HG02938 (cell line): ENCODE data around the gene AFAP1L1.
"Not testable (repeated sequence)": the region's sequence is repeated elsewhere in the genome, so short reads cannot be mapped to it uniquely, and the experiment has no call there.

Source experiments
- ATAC-seq: cut with Tn5 transposase; IDR thresholded peaks from one replicate; pipeline ENCODE4 v1.9.1; 2021; ENCODE audit warnings: mild to moderate bottlenecking, moderate library complexity; ENCODE audit not compliant: unreplicated experiment

The AFAP1L1 gene

DNA sequence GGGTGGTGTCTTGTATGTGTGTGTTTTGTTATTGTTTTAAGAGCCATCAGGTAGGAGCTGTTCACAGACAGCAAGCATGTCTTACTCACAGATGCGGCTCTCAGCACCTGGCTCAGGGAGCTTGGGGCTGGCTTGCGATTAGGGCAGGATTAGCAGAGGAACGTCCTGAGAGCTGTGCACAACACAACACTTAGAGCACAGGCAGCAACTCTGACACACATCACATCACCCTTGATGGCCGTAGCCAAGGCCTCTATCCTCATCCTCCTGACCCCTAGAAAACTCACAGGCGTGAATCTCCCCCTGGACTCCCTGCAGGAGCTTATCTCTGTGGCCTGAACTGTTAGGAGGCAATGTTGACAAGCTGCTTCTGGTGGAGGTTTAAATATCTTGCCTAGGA, 114.5 kb downstream of the AFAP1L1 start:
- no peak for ATAC-seq

DNA sequence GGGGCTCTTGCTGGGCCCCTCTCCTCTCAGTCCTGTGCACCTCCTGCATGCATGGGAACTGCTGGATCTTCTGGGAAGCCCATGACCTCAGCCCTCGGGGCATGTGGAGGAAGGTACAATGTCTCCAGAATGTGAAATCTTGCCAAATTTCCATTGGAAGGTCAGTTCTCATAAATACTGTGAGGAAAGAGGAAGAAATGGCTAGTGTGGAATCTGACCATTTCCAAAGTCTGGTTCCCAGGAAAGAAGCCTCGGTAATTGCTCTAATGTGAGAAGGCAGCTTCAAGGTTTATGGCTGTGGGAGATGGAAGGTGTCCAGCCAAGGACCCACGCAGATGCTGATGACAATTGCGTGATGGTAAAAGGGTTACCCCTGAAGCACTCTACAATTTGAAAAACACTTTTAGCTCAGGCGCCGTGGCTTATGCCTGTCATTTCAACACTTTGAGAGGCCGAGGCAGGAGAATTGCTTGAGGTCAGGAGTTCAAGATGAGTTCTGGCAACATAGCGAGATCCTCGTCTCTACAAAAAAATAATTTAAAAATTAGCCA, 115.5 kb downstream of the AFAP1L1 start:
- ATAC-seq: no peak

DNA sequence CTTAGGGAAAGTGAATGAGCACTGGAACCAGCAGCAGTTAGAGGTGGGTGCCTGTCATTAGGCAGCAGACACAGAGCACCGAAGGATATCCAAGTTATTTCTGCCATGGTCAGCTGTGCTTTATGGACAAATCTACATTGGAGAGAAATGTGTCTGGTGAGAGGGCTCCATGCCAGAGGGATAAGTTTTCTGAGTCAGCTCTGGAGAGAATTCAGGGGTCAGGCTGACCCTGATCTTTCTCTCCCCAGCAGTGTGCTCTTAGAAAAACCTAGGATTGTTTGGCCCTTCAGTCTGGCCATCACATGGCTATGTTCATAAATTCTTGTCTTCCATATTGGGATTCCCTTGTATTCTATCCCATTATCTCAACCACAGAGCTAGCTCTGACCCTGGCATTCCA, 116.3 kb downstream of the AFAP1L1 start:
- ATAC-seq: no peak

DNA sequence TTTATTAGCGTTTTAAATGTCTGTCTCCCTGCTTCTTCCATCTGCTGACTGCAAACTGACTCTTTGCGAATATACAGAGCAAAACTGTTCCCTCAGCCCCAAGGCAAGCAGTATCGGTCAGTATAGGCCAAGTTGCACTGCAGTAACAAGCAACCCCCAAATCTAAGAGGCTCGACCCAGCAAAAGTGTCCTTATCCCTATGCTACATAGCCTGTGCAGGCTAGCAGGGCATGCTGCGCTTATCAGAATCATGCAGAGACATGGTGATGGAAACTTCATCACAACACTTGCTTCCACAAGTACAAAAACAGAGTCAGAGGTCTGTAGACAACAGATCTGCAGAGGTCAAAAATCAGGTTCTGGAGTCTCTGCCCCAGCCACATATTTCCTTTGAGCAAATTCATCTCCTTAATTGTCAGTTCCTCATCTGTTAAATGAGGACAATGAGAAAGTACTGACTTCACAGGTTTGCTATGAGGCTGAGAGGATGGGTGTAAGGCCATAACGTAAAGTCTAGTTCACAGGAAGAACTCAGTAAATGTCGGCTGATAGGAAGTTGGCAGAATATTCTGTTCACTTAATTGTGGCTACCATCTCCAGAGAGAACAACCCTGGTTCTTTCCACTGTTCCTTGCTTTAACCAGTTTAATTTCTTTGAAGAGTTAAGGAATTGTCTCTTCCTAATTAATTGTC, 117.0 kb downstream of the AFAP1L1 start:
- ATAC-seq: no peak

DNA sequence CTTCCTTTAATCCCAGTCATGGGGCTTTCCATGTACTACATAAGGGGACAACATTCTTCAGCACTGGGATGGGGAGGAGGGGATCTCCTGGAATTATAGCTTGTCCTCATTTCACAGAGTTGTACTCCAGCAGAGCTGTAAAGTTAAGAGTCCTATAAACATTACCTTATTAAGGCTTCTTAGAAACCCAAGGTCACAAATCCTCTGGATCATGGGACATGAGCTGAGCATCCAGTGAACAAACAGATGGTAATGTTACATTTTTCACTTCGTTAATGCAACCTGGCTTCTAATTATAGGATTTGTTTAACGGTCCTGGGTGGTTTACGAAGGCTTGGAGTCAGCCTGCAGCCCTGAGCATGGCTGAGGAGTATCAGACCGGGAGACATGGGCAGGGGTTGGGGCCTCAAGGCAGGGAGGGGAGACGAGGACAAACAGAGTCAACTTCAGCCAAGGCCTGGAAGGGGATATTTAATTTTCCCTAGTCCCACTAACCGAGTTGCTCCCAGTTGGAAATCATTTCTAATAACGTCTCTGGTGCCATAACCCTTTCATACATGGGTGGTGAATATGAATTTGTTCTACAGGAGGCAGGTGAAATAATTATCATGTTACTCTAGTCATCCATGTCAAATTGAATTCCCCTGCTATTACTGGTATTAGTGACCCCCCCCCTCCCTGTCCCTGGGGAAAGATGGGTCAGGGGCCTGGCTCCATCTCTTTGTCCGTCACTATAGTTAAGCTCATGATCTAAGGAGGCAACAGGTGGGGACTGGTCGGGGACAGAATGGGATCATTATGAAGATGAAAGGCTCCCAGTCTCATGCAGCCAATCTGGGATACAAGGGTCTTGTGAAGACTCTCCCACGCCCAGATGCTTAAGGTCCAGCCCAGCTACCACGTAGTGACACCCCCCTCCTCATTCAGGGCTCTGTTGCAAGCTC, 118.2 kb downstream of the AFAP1L1 start:
- no peak for ATAC-seq

DNA sequence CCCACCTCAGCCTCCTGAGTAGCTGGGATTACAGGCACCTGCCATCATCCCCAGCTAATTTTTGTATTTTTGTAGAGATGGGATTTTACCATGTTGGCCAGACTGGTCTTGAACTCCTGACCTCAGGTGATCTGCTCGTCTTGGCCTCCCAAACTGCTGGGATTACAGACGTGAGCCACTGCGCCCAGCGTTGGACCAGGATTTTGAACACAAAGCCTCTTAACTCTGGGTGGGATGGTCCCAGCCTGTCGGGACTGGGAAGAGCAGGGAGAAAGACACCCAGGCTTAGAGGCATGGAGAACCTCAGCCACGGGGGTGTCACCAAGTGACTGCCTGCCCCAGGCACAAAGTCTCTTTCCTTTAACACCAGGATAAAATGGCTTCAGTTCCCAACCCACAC, 119.4 kb downstream of the AFAP1L1 start:
- ATAC-seq: not testable (repeated sequence)
